ENCODE results near the gene SGIP1.

SGIP1 gene, protein sequence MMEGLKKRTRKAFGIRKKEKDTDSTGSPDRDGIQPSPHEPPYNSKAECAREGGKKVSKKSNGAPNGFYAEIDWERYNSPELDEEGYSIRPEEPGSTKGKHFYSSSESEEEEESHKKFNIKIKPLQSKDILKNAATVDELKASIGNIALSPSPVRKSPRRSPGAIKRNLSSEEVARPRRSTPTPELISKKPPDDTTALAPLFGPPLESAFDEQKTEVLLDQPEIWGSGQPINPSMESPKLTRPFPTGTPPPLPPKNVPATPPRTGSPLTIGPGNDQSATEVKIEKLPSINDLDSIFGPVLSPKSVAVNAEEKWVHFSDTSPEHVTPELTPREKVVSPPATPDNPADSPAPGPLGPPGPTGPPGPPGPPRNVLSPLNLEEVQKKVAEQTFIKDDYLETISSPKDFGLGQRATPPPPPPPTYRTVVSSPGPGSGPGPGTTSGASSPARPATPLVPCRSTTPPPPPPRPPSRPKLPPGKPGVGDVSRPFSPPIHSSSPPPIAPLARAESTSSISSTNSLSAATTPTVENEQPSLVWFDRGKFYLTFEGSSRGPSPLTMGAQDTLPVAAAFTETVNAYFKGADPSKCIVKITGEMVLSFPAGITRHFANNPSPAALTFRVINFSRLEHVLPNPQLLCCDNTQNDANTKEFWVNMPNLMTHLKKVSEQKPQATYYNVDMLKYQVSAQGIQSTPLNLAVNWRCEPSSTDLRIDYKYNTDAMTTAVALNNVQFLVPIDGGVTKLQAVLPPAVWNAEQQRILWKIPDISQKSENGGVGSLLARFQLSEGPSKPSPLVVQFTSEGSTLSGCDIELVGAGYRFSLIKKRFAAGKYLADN

DNA sequence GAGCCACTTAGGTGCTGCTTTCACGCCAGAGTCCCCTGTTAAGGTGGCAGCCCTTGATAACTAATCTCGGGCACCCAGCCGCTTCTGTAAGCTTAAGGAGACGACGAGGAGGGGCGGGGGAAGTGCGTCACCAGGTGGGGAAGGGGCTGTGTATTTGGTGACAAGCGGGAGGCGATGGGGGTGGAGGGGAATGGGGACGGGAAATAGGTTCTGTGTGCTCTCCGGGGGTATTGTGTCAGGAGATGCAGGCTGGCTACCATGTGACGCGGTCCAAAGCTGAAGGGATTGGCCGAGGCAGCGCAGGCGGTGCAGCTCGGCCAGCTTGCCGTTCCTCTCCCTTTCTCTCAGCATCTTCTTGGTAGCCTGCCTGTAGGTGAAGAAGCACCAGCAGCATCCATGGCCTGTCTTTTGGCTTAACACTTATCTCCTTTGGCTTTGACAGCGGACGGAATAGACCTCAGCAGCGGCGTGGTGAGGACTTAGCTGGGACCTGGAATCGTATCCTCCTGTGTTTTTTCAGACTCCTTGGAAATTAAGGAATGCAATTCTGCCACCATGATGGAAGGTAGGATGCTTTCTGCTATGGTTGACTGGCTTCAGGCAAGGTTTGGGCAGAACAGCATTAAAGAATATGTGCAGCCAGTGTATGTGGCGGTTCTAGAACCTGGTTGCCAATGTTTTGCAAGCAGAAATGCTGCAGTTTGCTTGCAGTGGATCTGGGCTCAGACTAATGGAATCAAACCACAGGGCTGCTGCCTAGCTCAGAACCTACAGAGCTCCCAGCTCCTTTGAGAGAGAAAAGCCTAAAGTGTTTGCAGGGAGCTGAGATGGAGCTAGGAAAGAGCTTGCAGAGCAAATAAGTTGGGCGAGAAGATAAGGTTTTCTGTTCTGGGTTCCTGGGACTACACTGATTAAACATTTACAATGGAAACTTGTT is at the start of gene SGIP1:
Gene SGIP1, plus strand, starts transcription at position 350 of the 937 bp plus-strand sequence. Its CDS starts 206 bp downstream, at position 556.
- no peak for DNase-seq (ENCODE audit: low read depth)

DNA sequence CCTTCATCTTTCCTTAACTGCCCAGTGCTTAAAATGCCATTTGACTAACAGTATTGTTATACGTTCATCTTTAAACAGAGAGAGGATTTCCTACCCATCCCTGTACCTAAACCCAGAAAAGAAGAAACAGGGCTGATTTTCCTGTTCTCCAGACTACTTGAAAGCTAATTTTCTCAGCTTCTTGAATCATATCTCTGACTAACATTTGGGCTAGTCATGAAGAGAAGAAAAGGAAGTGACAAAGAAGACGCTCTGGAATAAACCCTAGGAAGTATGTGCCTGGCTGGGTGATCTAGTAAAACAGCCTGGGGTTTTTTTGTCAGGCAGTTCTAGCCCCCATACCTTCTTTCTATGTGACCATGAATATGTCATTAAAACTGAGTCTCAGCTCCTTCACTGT is 44.8 kb upstream of the SGIP1 start:
- DNase-seq (ENCODE audit: low read depth), result no peak

DNA sequence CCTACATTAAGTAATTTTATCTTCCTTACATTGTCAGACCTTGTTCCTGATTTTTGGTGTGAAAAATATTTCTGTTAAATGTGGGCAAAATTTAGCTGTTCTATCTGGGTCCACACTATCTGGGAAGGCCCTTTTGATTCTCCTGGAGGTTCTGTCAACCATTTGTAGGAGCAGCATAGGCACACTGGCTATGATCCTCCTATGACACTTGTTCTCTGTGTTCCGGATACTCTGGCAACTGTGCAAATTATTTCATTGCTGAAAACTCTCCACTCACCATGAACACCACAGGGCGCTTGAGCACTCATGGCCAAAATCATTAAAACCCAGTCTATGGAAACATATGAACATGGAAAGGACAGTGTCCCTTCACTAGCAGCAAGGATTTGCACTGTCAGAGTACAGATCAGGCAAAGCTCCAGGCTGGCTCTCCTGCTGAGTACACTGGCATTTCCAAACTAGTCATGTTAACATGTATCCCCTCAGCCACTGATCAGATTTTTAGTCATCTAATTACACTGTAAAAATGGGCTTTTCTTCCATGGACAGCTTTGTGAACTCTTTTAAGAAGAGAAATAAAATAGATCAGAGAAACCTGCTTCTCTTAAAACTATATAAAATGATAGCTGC is 43.9 kb upstream of the SGIP1 start:
- no peak for DNase-seq (ENCODE audit: low read depth)

DNA sequence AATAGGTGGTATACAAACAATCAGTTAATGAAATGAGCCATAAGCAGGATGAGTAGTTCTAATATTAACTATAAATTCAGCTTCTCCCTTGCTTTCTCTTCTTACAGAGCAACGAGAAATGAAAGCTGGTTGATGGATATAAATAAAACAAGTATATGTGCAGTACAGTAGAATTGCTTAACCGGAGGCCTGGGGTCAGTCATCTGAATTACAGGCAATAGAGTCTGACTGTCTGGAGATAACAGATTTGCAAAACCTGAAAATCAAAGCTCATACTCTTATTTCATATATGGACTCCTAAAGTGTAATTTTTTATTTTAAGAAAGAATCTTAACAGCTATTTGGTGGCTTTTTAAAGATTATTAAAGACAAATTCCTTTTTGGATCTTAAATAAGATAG is 43.1 kb upstream of the SGIP1 start:
- DNase-seq (ENCODE audit: low read depth), result no peak

DNA sequence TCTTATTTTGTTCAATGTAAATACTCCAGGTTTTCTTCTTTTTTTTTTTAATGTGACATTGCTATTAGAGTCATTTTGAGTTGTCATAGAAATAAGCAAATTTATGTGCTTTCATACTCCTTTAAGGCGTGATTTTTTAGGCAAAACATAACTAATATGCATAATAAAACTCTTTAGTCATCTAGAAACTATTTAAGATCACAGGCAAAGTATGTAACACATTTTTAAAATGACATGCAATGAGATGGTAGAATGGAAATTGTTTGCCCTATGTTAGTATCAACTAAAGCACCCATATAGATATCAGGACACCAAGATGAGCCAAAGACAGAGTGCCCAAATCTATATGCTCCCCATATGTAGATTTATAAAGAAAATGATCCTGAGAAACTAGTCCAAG is 41.5 kb upstream of the SGIP1 start:
- no peak for DNase-seq (ENCODE audit: low read depth)

DNA sequence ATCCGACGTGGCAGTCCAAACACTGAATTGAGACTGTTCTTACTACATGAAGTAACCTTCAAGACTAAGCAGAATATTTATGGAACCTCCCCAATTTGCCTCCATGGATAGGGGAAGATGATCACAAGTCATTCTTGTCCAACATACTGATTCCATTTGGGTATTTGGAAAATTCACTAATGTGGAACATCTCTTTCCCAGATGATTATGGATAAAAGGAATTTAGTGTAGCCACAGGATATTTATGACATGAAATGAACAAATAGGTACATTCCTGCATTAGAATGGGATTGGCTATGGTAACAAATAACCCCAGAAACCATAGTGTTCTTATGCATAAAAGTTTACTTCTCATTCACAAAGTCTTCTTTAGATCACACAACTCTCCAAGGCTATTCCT is 40.2 kb upstream of the SGIP1 start:
- no peak for DNase-seq (ENCODE audit: low read depth)

DNA sequence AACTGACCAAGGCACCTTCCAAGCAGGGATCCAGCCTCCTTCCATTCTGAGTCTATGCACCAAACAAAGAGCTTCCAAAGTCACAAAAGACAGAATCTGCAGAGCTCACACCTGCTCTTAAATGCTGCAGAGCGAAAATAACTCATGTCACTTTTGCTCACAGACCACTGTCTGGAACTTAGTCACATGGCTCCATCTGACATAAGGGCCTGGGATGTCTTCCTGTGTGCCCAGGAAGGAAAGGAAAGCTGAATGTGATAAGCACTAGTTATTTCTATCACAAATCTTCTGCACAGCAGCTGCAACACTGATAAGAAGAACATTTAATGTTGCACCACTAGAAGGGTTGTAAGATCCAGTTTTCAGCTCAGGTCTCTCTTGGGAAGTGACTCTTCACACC is 39.5 kb upstream of the SGIP1 start:
- DNase-seq (ENCODE audit: low read depth), result no peak

DNA sequence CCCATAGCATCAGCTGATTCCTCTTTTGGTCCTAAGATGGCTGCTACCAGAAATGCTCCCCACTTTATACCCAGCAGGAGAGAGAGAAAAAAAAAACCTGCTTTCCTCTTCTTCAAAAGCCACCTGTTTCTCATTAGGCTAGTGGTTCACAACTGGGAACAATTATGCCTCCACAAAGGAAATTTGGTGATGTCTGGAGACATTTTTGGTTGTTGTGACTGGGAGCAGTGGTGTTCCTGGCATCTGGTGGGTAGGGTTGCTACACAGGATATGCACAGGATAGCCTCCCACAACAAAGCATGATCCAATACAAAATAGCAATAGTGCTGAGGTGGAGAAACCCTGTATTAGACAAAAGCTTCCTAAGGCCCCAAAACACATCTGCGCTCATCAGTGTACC is 38.5 kb upstream of the SGIP1 start:
- no peak for DNase-seq (ENCODE audit: low read depth)

DNA sequence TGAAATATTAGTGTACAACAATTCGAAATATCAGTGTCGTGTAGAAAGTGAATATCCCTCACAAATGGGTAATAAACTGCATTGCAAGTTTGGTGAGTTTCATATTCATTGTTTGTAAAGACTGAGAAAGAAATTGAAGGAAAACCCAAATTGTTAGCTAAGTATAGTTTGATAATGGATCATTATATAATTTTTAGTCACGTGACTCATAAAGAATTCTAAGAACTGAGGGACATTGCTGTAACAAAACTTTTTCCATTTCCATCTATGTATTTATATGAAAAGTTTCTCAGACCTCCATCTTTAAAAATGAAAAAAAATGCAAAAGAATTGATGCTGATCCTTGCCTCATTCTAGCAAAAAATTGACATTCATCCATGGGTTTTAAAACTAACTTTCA is 36.0 kb upstream of the SGIP1 start:
- DNase-seq (ENCODE audit: low read depth), result no peak

DNA sequence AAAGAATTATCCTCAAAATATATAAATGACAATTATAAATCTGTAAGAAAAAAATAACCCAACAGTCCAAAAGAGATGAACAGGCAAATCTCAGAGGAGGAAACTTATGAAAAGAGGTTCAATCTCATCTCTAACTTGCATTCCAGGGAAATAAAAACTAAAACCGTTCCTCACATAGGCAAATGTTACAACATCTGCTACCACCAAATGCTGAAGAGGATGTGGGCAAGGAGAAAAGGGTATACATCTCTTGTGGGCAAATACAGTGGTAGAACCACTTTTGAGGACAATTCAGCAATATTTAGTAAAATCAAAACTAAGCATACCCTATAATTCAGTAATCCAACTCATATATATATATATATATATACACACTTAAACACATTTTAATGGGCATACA is 33.7 kb upstream of the SGIP1 start:
- DNase-seq (ENCODE audit: low read depth), result no peak

DNA sequence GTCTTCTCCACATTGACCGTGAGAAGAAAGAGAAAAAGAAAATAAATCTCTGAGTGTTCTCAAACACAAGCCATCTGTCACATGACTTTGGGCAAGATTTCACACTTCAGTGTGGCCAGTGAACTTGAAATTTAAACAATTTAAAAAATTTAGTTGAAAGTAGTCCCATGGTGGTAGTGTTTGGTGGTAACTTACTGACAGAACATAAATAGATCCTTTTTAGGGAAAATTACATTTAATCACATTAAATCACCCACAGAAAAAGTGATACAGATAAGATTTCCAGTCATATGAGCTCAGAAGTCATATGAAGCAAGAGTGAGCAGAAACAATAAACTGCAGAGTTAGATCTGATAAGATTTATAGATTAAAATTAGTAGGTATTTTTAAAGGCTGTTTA is 31.9 kb upstream of the SGIP1 start:
- DNase-seq (ENCODE audit: low read depth), result no peak

DNA sequence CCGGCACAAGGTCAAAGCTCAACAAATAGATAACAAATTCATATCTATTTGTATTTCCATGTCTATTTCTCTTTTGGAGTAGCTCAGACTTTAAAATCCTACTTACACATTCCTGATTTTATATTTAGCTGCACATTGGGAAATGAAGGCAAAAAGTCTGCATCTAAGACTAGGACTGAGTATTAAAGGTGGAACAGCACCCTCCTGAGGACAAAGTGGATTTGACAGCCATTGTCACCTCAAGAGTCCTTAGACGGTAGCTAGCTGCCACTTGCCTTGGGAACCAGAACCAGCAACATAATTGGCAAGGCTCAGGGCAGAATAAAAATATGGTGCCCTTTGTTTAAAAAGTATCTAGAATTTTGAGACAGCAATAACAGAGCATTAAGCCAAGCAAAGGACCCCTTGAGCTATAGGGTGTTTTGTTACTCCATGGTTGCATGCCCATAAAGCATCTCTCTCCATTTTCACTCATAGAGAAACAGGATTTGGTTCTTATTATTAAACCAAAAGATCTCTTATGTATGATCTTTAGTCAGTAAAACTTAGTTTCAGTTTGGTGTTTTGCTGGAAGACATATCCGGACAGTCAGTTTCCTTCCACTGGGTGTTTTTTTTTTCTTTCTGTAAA is 30.0 kb upstream of the SGIP1 start:
- DNase-seq (ENCODE audit: low read depth), result peak; percentile 7

DNA sequence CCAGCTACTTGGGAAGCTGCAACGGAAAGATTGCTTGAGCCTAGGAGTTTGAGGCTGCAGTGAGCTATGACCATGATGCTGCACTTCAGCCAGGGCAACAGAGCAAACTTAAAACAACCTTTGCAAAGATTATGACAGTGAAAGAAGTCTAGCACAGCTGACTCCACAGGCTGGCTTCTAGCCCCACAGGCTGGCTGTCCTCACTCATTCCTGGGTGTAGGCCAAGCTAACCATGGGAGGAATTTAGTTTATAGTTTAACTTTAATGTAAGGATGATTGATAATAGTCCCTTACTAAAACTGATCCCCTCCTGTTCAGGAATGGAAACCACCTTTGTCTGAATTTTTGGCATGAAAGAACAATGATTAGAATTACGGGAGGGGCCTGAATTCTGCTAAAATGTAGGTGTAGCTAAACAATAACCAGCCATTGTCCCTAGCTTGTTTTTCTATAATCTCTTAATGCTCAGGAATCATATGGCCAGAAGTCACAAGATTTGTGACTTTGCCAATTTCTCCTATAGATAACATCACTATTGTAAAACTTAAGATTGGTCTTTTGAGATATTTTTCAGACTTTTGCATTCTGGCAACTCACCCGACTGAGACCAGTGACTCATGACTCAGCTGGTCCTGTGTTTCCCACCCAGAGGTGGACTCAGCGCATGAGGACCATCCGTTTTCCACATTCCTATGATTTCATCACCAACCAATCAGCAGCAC is 28.1 kb upstream of the SGIP1 start:
- DNase-seq (ENCODE audit: low read depth), result no peak

DNA sequence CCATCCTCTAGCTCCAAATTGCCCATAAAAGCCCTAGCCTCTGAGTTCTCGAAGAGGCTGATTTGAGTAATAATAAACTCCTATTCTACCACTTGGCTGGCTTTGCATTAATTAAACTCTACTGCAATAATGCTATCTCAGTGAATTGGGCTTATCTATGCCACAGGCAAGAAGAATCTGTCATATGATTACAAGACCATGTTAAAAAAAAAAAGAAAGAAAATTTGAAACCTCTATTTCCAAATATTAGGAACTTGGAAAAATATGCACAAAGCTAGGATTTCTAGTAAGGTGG is 27.6 kb upstream of the SGIP1 start:
- DNase-seq (ENCODE audit: low read depth), result no peak

DNA sequence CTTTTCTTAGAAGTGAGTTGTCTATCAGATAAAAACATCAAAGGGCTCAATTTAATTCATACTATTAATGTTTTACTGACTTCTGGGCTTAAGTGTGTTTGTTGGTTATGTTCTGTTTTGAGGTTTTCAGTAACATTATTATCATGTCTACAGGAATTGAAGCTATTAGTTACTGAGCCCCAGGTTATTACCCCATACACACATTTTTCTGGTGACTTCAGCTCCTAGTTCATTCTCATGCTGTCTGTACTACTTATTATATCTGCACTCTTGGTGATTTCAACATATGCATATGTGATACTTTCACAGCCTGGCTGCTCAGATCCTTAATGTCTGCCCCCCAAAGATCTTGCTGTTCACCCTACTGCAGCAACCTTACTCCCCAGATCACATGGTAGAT is 27.0 kb upstream of the SGIP1 start:
- DNase-seq (ENCODE audit: low read depth), result no peak

DNA sequence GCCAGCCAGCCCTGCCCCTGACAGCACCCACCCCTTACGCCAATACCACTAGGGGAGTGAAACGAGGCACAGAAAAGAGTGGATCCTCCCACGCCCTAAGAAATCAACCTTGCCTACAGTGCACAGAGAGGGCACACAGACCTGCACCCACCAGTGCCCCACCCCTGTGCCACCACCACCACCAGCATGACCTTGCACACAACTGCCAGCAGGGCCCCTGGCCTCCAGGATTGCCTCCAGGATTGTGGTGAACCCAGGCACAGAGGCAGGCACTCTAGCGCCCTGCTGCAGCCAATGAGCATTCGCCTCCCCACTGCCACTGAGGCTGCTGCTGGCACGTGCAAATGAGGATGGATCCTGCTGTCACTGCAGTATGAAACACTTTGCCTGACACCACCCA is 23.5 kb upstream of the SGIP1 start:
- no peak for DNase-seq (ENCODE audit: low read depth)

DNA sequence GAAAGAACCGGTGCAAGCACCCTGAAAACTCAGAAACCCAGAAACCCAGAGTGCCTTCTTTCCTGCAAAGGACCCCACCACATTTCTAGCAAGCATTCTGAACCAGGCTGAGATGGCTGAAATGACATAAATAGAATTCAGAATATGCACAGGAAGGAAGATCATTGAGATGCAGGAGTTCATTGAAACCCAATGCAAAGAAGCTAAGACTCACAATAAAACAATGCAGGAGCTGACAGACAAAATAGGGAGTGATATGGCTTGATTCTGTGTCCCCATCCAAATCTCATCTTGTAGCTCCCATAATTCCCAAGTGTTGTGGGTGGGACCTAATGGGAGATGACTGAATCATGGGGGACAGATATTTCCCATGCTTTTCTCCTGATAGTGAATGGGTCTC is 22.8 kb upstream of the SGIP1 start:
- no peak for DNase-seq (ENCODE audit: low read depth)

DNA sequence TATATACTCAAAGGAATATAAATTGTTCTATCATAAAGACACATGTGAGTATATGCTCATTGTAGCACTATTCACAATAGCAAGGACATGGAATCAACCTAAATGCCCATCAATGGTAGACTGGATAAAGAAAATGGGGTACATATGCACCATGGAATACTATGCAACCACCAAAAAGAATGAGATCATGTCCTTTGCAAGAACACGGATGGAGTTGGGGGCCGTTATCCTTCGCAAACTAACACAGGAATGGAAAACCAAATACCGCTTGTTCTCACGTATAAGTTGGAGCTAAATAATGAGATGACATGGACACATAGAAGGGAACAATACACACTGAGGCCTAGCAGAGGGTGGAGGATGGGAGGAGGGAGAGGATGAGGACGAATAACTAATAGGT is 16.0 kb upstream of the SGIP1 start:
- no peak for DNase-seq (ENCODE audit: low read depth)

DNA sequence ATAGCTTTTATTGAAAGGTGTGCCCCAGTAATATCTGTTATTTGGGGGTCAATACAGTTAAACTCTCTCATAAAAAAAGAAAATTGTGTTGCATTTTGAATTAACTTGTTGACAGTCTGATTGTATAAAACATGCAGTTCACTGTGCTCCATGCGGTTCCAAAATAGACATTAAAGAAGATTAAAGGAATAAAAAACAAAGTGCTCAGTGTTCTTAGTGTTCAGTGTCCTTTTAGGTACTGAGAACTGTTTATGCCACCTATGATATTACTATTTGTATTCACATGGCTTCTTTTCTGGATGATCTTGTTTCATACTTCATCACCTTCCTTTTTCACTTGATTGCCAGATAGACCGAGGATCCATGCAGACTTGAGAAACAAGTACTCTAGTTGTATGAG is 15.3 kb upstream of the SGIP1 start:
- no peak for DNase-seq (ENCODE audit: low read depth)

DNA sequence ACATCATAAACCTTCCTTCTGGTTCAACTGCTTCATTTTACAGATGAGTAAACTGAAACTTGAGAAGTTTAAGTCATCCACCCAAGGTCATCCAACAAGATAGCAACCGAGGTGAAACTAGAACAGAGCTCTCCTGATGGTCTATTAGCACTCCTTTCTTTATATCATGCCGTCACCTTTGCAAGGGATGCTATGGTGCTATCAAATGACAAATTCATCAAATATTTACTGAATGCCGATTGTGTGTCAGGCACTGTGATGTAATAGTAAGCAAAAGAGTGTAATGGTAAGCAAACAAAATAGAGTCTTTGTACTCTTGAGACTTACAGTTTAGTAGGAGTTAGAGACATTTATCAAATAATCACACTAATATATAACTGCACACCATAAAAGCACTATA is 14.0 kb upstream of the SGIP1 start:
- DNase-seq (ENCODE audit: low read depth), result no peak

DNA sequence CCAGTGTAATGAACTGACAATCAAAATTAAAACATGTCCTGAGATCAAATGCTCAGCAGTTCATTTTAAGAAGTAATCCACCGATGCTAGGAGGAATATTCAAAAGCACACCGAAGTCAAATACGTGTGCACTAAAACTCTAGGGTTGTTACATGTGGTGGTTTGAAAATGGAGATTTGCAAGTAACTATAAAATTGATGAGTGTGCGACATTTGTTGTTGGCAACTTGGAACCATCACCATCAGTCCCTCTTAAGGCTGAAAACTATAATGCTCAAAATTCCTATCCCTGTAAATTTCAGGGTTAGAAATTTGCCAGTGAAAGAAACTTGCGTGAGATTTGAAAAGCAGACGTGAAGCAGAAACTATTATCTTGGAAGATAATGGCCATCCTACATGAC is 13.3 kb upstream of the SGIP1 start:
- DNase-seq (ENCODE audit: low read depth), result no peak
